GM19238 (cell line): Measurements from ENCODE around the gene ANO6.

Experiments used
- DNase-seq: peaks from one replicate; pipeline ENCODE4 v3.0.0; 2011; ENCODE audit warnings: low spot score; ENCODE audit not compliant: insufficient read length

The ANO6 gene

GRCh38 chr12:45439039-45439438 lies 223.1 kb downstream of the ANO6 start:
- no peak for DNase-seq

- DNase-seq = no peak
Measured at GRCh38 chr12:45446013-45446412, 230.1 kb downstream of the ANO6 start.

GRCh38 chr12:45458238-45458637 lies 242.3 kb downstream of the ANO6 start:
- no peak for DNase-seq

DNA sequence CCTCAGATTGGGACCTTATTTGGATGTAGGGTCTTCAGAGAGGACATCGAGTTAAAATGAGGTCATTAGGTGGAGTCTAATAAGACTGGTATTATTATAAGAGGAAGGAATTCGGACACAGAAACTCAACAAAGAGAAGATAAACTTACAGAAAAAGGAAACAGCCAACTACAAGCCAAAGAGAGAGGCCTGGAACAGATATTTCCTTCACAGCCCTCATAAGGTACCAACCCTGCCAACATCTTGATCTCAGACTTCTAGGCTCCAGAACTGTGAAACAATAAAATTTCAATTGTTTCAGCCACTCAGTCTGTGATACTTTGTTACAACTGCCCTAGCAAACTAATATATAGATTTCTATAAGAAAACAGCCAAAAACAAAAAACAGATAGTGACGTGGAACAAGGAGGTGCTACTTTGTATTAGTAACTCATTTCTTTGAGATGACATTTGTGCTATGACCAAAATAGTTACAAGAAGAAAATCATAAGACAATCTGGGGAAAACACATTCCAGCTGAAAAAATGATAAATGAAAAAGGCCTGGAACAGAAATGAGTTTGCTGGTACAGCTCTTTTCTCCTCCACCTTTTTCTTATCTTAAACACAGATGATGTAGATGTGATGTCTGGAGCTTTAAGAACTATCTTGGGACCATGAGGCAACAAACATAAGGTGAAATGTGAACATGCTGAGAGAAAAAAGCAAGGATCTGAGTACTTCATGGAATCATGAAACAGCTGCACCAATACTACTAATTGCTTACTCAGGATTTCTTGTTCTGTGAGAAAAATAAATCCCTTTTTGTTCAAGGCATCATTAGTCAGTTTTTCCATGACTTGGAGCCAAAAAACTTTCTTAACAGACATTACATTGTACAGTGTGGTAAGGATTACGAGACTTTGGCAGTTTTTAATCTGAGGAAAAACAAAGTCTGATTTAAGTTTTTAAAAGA lies 243.2 kb downstream of the ANO6 start:
- DNase-seq = no peak

DNA sequence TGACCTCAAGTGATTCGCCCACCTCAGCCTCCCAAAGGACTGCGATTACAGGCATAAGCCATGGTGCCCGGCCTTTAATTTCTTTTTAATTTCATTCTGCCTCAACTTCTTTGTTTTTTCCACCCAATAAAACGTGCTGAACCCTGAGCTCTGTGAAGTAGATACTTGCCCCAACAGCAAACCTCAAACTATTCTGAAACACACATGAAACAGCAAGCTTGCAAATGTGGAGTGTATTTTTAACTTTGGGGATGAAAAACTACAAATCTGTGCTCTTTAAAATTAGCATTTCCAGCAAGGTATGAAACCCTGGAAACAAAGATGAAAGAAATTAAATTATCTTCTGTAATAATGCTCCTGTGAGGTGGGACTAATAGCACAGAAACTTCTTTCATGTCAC lies 246.6 kb downstream of the ANO6 start:
- no peak for DNase-seq

DNA sequence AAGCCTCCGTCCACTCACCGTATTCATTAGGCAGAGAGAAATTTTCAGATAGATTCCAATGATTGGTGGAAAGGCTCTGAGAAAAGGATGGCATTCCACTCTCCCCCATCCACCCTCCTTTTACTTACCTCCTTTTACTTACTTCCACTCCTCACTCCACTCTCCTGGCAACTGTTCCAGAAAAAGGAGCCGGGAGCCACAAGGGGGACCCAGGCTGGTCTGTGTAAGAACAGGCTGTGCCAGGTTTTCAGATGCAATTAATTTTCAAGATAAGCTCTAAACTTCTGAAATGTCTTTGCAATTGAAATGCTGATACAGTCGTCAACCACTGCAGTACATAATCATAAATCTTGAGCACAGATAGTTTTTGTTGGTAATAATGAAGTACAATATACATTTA lies 248.8 kb downstream of the ANO6 start:
- no peak for DNase-seq

- DNase-seq = no peak
Measured at GRCh38 chr12:45468751-45469615, 253.1 kb downstream of the ANO6 start.

GRCh38 chr12:45469902-45470301 lies 254.0 kb downstream of the ANO6 start:
- no peak for DNase-seq

GRCh38 chr12:45473636-45474035 lies 257.7 kb downstream of the ANO6 start:
- DNase-seq = no peak

DNA sequence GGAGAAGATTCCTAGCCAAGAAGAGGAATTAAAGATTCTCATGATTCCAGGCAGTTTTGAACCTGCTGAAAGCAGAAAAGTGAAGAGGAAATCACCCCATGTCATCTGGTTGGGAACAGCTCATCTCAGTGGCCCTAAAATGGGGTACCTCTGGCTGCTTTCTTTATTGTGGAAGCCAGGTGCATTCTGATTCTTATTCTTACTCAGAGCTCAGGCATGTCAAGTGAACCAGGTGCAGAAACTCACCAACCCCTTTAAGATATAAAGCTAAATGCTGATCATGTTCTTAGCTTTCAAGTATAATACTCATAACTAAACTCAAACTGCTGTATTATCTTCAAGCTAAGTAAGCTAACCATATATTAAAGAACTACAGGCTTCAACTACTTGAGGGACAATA lies 259.7 kb downstream of the ANO6 start:
- DNase-seq = no peak

DNA sequence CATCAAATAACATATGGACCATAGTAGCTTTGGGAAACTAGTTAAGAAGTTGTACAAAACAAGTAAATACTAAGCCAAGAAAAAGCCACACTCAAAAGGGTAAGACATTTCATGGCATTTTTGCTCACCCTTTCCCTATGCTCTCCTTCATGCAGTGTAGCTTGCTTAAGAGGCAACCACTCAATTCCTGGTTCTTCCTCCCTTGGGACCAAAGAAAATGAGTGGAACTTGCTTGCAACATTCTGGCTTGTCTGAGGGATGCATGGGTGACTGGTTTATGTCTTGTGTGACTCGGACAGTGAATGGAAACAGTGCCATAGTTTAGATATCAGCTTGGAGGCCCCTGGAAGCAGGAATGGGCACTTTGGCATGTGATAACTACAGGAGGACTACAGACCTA lies 261.6 kb downstream of the ANO6 start:
- DNase-seq = no peak

- DNase-seq = no peak
Measured at GRCh38 chr12:45478931-45479330, 263.0 kb downstream of the ANO6 start.

DNA sequence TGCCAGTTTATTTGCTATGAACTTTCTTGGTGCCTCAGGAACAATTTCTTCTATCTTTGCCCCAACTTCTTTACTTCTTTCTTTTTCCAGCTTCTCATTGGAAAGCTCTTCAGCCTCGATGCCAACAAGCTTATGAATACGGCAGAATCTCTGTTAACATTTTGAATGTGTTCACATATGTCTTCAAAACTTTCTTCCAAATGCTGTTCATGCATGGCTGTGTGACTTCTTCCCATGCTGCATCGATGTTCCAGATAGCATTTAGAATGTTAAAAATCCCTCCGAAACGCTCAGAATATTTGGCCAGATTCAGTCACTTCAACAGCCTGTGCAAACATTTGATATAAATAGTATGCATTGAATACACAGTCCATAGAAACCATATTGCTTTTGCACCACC lies 265.9 kb downstream of the ANO6 start:
- no peak for DNase-seq

DNA sequence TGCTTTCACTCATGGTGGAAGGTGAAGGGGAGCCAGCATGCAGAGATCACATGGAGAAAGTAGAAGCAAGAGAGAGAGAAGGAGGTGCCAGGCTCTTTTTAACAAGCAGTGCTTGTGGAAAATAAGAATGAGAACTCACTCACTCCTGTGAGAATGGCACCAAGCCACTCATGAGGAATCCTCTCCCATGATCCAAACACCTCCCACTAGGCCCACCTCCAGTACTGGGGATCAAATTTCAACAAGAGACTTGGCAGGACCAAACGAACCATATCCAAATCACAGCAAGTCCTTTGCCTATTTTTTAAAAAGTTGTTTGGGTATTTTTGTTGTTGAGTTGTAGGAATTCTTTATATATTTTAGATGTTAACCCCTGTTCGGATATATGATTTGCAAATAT lies 267.7 kb downstream of the ANO6 start:
- no peak for DNase-seq
